Measurements from ENCODE around the gene USP34.

The USP34 gene

DNA sequence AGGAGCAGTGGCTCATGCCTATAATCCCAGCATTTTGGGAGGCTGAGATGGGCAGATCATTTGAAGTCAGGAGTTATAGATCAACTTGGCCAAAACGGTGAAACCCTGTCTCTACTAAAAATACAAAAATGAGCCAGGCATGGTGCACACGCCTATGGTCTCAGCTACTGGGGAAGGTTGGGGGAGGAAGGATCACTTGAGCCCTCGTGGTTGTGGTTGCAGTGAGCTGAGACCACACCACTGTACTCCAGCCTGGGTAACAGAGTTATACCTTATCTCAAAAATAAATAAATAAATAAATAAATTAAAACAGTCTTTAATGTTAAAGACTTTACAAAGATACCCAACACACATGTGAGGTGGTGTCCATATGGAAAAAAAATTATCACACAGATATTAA is 174.9 kb downstream of the USP34 start:
- DNase-seq = no peak

DNA sequence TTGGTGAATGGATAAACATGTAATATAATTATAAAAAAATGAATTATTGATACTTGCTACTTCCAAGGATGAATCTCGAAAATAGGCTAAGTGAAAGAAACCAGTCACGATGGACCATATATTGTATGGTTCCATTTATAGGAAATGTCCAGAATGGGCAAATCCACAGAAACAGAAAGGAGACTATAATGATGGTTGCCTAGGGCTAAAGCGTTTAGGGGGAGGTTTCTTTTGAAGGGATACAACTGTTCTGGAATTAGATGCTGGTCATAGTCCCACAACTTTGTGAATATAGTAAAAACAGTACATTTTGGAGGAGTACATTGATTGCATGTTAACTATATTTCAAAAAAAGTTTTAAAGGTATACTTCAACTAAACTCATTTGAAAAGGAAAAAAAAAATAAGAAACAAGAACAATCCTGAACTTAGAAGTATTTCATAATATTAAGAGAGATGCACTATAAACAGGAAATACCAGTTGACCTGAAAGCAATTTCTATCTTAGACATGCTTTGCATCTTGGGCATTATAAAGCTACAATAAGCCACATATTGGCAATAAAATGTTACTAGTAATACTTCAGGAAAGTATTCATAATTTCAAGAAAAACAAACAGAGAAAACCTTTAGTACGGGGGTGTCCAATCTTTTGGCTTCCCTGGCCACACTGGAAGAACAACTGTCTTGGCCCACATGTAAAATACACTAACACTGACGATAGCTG is 178.9 kb downstream of the USP34 start:
- no peak for DNase-seq

DNA sequence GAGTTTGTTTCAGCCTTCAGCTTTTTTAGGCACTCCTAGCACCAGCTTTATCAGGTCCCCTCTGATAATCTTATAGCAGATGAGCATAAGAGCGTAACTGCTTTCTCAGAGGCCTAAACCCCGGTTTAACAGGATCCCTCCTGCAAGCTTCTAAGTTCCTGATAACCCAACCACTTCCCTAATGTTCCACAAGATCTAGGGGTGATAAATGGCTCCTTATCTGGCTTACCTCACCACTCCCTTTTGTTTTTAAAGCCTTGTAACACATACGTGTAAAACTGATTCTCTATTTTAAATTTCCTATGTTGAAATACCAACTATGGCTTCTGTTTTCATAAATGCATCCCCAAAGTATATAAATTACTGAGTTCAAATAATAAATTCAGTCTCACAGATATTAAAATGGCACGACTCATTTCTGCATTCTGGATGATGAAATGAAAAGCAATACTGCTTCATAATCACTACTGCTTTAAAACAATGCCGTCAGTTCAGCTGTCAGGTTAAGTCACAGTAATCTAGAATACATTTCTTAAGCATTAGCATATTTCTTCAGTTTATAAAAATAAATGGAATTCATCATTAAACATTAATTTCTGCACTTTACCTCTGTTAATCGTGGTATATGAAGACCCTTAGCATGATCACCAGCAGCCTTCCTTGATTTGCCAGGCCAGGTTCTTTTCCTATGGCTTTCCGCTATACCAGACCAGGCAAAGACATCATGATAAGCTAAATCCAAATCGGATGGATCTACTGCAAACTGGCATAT is 182.6 kb downstream of the USP34 start:
- DNase-seq = no peak

DNA sequence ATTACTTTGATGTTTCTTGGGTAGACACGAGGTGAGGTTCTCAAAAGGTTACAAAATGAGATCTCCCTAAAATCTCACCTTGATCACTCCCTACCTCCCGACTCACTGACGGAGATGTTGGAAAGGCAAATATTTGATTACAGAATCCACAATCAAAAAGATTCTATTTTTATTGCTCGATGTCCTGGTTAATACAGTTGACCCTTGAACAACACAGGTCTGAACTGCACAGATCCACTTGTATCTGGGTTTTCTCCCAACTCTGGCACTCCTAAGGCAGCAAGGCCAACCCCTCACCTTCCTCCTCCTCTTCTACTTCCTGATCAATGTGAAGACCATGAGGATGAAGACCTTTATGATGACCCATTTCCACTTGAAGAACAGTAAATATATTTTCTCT is 183.6 kb downstream of the USP34 start:
- no peak for DNase-seq

- no peak for DNase-seq
Observed at GRCh38 chr2:61283443-61284160, 187.3 kb downstream of the USP34 start.

GRCh38 chr2:61282104-61282590 is 188.7 kb downstream of the USP34 start:
- no peak for DNase-seq

- DNase-seq = no peak
Observed at GRCh38 chr2:61281321-61281720, 189.6 kb downstream of the USP34 start.

- no peak for DNase-seq
Observed at GRCh38 chr2:61277756-61278155, 193.1 kb downstream of the USP34 start.

DNA sequence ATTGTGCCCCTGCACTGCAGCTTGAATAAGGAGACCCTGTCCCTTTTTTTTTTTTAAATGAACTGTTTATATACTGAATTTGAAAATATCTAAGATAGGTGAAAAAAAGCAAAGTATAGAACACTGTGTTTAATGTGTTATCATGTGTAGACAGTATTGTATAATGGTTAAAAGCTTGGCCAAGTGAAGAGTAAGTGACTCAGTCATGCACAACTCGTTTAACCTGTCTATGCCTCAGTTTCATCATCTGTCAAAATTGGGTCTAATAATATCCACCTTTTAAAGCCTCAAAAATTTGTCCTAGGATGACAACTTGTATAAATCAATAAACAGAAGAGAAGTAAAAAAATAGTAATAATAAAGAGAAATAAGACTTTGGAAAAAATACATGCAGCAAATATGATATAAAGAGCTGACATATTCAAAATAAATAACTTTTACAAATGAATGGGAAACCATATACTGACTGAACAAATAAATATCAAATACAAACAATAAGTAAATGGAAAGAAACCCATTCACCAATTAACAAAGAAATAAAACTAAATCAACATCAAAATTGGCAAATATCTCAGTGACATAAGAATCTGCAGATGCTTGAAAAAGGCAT is 195.2 kb downstream of the USP34 start:
- DNase-seq = no peak

DNA sequence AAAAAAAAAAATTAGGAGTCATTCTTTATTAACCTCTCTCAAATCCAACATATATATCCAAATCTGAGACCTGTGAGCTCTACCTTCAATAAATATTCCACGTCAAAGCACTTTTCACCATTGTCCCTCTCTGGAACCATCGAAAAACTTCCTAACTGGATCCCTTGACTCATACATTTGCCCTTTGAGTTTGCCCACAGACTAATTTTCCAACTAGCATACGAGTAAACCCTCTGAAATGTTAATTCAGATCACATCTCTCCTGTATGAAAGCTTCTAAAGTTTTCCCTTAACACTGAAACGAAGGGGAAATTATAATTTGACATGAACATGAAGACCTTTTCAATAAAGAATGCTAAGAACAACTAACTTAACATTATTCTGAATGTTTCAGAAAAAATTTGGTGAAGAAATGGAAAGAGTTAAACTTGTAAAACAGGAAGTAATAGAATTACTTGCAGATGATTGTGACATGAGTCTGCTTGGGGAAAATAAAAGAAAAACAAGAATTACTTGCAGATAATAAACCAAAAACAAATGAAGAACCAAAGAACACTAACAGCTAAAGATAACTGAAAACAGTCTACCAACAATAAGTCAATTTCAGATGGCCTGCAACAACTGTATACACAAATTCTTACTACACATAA is 198.3 kb downstream of the USP34 start:
- DNase-seq = no peak

GRCh38 chr2:61268249-61268648 is 202.6 kb downstream of the USP34 start:
- DNase-seq = no peak

GRCh38 chr2:61266632-61267505 is 204.0 kb downstream of the USP34 start:
- no peak for DNase-seq

DNA sequence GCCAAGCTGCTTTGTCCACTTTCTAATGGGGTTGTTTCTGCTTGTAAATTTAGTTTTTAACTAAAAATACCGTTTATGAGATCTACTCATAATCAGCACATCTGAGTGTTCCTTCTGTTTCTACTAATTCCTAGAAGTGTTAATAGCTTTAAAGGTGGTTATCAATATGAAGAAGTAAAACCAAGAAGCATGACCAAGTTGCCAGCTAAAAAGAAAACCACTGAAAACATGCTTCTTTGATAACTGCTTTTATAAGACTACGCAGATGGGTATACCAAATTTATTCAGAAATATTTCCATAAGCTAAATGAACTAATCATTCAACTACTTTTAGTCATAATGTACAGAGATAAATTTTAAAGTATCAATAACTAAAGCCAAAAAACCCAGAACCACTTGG is 207.1 kb downstream of the USP34 start:
- no peak for DNase-seq

GRCh38 chr2:61262699-61263098 is 208.2 kb downstream of the USP34 start:
- DNase-seq = no peak

DNA sequence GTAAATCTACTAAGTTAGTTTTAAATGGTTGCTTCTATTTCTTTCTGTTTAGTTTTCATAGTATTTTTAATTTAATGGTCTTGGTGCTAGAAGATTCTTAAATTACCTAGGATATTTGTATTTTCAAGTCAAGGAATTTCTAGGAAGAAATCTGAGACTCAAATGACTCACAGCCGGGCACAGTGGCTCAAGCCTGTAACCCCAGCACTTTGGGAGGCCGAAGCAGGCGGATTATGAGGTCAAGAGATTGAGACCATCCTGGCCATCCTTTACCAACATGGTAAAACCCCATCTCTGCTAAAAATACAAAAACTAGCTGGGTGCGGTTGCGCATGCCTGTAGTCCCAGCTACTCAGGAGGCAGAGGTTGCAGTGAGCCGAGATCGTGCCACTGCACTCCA is 213.4 kb downstream of the USP34 start:
- no peak for DNase-seq

DNA sequence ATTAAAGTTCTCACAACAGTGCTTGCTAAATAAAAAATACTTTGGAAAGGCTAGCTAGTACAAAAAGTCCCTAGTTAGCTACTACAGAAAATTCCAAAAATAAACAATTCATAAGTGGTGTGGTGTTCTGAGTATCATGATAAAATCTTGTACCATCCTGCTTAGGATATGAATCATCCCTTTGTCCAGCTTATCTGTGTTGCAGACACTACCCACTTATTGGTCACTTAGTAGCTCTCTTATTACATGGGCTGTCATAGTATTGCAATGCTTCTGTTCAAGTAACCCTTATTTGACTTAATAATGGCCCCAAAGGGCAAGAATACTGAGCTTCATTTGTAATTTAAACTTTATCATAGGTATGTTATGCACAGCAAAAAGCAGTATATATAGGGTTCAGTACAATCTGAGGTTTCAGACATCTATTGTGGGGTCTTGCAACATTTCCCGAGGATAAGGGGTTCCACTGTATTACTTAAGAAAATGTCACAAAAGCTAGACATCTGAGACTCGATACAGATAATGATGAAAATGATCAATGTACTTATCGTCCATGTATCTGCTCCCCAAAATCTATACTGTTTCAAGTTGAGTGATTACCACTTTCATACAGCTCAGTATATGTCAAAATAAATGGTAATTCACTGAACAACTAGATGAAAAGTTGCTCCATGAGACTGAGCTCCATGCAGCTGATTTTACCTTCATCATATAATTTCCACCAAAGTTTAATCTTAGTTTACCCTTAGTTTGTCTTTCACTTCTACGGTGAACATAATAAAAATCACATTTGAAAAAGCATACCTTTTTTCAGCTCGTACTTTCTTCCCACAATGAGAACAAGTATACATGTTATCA is 215.1 kb downstream of the USP34 start:
- no peak for DNase-seq

DNA sequence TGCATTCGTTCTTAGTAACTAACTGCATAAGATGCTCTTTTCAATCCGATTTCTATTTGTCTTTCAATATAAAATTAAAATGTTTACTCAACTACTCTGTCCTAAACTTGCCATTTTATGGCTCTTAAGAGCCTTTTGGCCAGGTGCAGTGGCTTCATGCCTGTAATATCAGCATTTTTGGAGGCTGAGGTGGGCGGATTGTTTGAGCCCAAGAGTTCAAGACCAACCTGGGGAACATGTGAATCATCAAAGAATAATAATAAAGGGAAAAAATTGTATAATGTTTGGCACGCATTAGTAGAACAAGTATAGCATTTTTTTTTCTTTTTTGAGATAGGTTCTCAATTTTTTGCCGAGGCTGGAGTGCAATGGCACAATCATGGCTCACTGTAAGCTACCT is 216.4 kb downstream of the USP34 start:
- DNase-seq = no peak

- DNase-seq = no peak
Observed at GRCh38 chr2:61253136-61253535, 217.8 kb downstream of the USP34 start.

DNA sequence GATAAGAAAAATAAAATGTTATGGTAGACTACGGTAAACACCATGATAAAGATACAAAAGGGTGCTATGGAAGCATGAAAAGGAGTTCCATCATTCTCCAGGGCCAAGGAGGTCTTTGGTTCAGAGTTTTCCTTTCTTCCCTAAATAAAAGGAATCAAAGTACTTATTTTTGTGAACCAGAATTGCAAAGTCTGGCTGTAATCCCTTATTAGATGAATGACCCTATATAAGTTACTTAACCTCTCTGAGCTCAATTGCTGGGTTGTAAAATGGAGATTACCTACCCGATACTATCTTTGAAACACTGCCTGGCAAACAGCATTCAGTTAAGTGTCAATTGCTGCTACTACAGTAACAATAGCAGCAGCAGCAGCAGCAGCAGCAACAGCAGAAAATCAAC is 218.9 kb downstream of the USP34 start:
- no peak for DNase-seq
